K562 (cell line): ENCODE measurements around the gene SHISA9.

Experiments used
- CHD1 ChIP-seq: fragments of 200-600 bp; sonication (generic); IDR thresholded peaks from one replicate; pipeline ENCODE4 v1.6.1; 2012; ENCODE audit warnings: mild to moderate bottlenecking, moderate library complexity, low read length, inconsistent platforms
- CREB1 ChIP-seq, 2 experiments: sonication (generic) in 1 of 2; formaldehyde crosslinking in 1 of 2; IDR thresholded peaks; 2 replicates each; pipeline versions ENCODE4 v1.6.1 to v1.8.0; 2012 to 2022; ENCODE audit warnings: inconsistent platforms in 1 of 2, mild to moderate bottlenecking in 1 of 2, missing genetic modification reagents in 1 of 2, moderate library complexity in 1 of 2
- E2F5 ChIP-seq: sonication (generic); formaldehyde crosslinking; IDR thresholded peaks from 2 replicates; pipeline ENCODE4 v1.8.0; 2022; ENCODE audit warnings: mild to moderate bottlenecking, missing genetic modification reagents
- EP300 ChIP-seq: IDR thresholded peaks from 2 replicates; pipeline ENCODE4 v1.6.1; 2012; ENCODE audit warnings: low read length, improper control_type of control experiment
- MAX ChIP-seq: sonication (generic); formaldehyde crosslinking; IDR thresholded peaks from 2 replicates; pipeline ENCODE4 v1.9.0; 2022; ENCODE audit warnings: mild to moderate bottlenecking, missing genetic modification reagents
- MTA3 ChIP-seq: fragments of 450-650 bp; formaldehyde crosslinking; IDR thresholded peaks from 2 replicates; pipeline ENCODE4 v1.6.1; 2017; ENCODE audit warnings: mild to moderate bottlenecking, borderline replicate concordance
- NCOA2 ChIP-seq, 2 experiments: fragments of 450-650 bp; IDR thresholded peaks; 2 replicates each; pipeline ENCODE4 v1.6.1; 2018; ENCODE audit warnings: mild to moderate bottlenecking in 2 of 2, moderate library complexity in 1 of 2; ENCODE audit not compliant: partially characterized antibody in 2 of 2
- NFIX ChIP-seq: fragments of 250-450 bp; sonication (Bioruptor Pico); IDR thresholded peaks from 2 replicates; pipeline ENCODE4 v1.4.0; 2020; ENCODE audit warnings: low read depth, mild to moderate bottlenecking, moderate library complexity
- RAD21 ChIP-seq, 2 experiments: fragments of 250-450 bp in 1 of 2; fragments of 450-650 bp in 1 of 2; sonication (Bioruptor Pico) in 1 of 2; formaldehyde crosslinking in 1 of 2; IDR thresholded peaks in 1 of 2; conservative IDR thresholded peaks in 1 of 2; 2 replicates each; pipeline versions ENCODE4 v1.4.0 to v1.8.0; 2020 to 2022; ENCODE audit warnings: mild to moderate bottlenecking in 2 of 2, moderate library complexity in 1 of 2
- STAG1 ChIP-seq: sonication (generic); formaldehyde crosslinking; IDR thresholded peaks from 2 replicates; pipeline ENCODE4 v1.5.0; 2020; ENCODE audit warnings: missing genetic modification reagents, borderline replicate concordance
- TCF7L2 ChIP-seq: fragments of 150-350 bp; IDR thresholded peaks from 2 replicates; pipeline ENCODE4 v1.6.1; 2016; ENCODE audit warnings: low read depth, mild to moderate bottlenecking, low read length, moderate library complexity
- ZNF24 ChIP-seq: fragments of 450-650 bp; IDR thresholded peaks from 2 replicates; pipeline ENCODE4 v1.6.1; 2016
- ZNF280A ChIP-seq: fragments of 450-650 bp; IDR thresholded peaks from 2 replicates; pipeline ENCODE4 v1.6.1; 2018; ENCODE audit warnings: mild to moderate bottlenecking, low read depth; ENCODE audit not compliant: partially characterized antibody
- TF ChIP-seq, protein P1 (sequence below): sonication (generic); formaldehyde crosslinking; IDR thresholded peaks from 2 replicates; pipeline ENCODE4 v1.8.1; 2022; ENCODE audit warnings: missing genetic modification reagents

DNA sequence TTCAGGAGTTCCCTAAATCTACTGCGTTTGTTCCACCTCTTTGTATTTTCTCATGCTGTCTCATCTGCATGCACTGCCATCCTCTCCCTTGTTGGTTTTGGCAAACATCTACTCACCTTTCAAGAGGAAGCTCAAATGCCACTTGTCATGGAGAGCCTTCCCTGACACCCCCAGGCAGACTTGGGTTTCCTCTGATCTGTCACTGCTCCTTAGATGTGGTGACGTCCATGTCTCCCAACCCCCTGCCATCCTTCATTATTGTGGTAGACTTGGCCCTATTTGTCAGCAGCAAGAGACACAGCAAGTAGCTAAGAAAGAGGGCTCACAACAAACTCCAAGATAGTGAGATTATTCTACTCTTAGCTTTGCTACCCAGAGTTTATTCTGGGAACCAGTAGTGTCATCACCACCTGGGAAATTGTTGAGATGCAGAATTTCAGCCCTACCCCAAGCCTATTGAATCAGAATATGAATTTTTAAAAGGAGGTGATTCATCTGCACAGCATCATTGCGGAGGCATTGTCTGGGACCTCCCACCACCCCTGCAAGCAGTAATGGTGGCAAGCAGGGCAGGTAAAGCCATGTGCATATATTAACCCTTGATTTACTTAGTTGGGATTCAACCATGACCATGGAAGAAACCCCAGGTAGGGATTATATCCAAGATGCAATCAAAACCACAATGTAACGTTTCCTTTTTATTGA lies 248.9 kb downstream of the SHISA9 start:
- TF ChIP-seq STAG1 (CRISPR knock-in tag) (no peak), NFIX (CRISPR knock-in tag) (no peak), TCF7L2 (no peak), CREB1 (IDR thresholded peaks at IDR 0.05) (no peak), CREB1 (CRISPR knock-in tag; IDR thresholded peaks at IDR 0.05) (no peak), EP300 (no peak), CHD1 (no peak), RAD21 (CRISPR knock-in tag; conservative IDR thresholded peaks at IDR 0.05 in 1 of 2, IDR thresholded peaks at IDR 0.05 in 1 of 2) (no peak), MTA3 (no peak), E2F5 (CRISPR knock-in tag) (no peak), MAX (CRISPR knock-in tag) (no peak), NCOA2 (IDR thresholded peaks at IDR 0.05; ENCODE audit: partially characterized antibody in 2 of 2) (no peak), ZNF280A (no peak), ZNF24 (no peak)
- TF ChIP-seq, protein P1, sequence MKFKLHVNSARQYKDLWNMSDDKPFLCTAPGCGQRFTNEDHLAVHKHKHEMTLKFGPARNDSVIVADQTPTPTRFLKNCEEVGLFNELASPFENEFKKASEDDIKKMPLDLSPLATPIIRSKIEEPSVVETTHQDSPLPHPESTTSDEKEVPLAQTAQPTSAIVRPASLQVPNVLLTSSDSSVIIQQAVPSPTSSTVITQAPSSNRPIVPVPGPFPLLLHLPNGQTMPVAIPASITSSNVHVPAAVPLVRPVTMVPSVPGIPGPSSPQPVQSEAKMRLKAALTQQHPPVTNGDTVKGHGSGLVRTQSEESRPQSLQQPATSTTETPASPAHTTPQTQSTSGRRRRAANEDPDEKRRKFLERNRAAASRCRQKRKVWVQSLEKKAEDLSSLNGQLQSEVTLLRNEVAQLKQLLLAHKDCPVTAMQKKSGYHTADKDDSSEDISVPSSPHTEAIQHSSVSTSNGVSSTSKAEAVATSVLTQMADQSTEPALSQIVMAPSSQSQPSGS: no peak
